Anterior cingulate cortex (tissue), 58 donors: ENCODE measurements around the gene MCF2L2.
A peak's percentile ranks its signal among the peaks of the same experiment; 100 is the strongest.

Source experiments
- DNase-seq, 58 donors: peaks; one replicate each; lab custom pipeline; 2025; lab: John Stamatoyannopoulos, UW

The MCF2L2 gene

GRCh38 chr3:183215591-183216202 is 212.7 kb downstream of the MCF2L2 start:
- DNase-seq = no peak

- DNase-seq = no peak
Measured at GRCh38 chr3:183214277-183214612, 214.2 kb downstream of the MCF2L2 start.

GRCh38 chr3:183213415-183214276 is 214.8 kb downstream of the MCF2L2 start:
- no peak for DNase-seq

GRCh38 chr3:183212565-183212964 is 215.9 kb downstream of the MCF2L2 start:
- peak in 8 of 58 donors; percentile 7 to 33 (median 16) for DNase-seq

- no peak for DNase-seq
Measured at GRCh38 chr3:183212096-183212495, 216.3 kb downstream of the MCF2L2 start.

- DNase-seq = peak in 7 of 58 donors; percentile 3 to 31 (median 12)
Measured at GRCh38 chr3:183211352-183211751, 217.1 kb downstream of the MCF2L2 start.

GRCh38 chr3:183210862-183211341 is 217.5 kb downstream of the MCF2L2 start:
- DNase-seq = peak in 4 of 58 donors; percentile 2 to 55 (median 22)

- DNase-seq = no peak
Measured at GRCh38 chr3:183210341-183210740, 218.1 kb downstream of the MCF2L2 start.

- no peak for DNase-seq
Measured at GRCh38 chr3:183208800-183209199, 219.6 kb downstream of the MCF2L2 start.

- no peak for DNase-seq
Measured at GRCh38 chr3:183208260-183208659, 220.2 kb downstream of the MCF2L2 start.

- no peak for DNase-seq
Measured at GRCh38 chr3:183203670-183204069, 224.7 kb downstream of the MCF2L2 start.

GRCh38 chr3:183202004-183202722 is 226.3 kb downstream of the MCF2L2 start:
- DNase-seq = no peak

- DNase-seq = no peak
Measured at GRCh38 chr3:183198939-183199338, 229.5 kb downstream of the MCF2L2 start.

GRCh38 chr3:183197734-183198133 is 230.7 kb downstream of the MCF2L2 start:
- DNase-seq = no peak

- DNase-seq = no peak
Measured at GRCh38 chr3:183195266-183195665, 233.2 kb downstream of the MCF2L2 start.

- no peak for DNase-seq
Measured at GRCh38 chr3:183193762-183194689, 234.4 kb downstream of the MCF2L2 start.

- no peak for DNase-seq
Measured at GRCh38 chr3:183192650-183193300, 235.6 kb downstream of the MCF2L2 start.

- no peak for DNase-seq
Measured at GRCh38 chr3:183189641-183190040, 238.8 kb downstream of the MCF2L2 start.

GRCh38 chr3:183188895-183189462 is 239.4 kb downstream of the MCF2L2 start:
- DNase-seq = peak in 18 of 58 donors; percentile 10 to 42 (median 27)
